HG03025 (cell line): ENCODE results near the gene PDS5A.
"Not testable (repeated sequence)": the region's sequence is repeated elsewhere in the genome, so short reads cannot be mapped to it uniquely, and the experiment has no call there.

Source experiments
- ATAC-seq: cut with Tn5 transposase; IDR thresholded peaks from one replicate; pipeline ENCODE4 v1.9.1; 2021; ENCODE audit warnings: mild to moderate bottlenecking, moderate library complexity; ENCODE audit not compliant: unreplicated experiment, low FRiP score

The PDS5A gene

GRCh38 chr4:39840027-39840426 is 137.7 kb downstream of the PDS5A start:
- ATAC-seq, result no peak

GRCh38 chr4:39838431-39838830 is 139.3 kb downstream of the PDS5A start:
- not testable (repeated sequence) for ATAC-seq

DNA sequence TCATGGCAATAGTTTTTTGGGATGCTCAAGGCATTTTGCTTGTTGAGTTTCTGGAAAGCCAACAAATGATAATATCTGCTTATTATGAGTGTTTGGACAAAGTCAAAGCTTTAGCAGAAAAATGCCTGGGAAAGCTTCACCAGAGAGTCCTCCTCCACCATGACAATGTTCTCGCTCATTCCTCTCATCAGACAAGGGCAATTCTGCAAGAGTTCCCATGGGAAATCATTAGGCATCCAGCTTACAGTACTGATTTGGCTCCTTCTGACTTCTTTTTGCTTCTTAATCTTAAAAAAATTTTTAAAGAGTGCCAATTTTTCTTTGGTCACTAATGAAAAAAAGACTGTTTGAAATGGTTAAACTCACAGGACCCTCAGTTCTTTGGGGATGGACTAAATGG is 143.4 kb downstream of the PDS5A start:
- ATAC-seq, result no peak

DNA sequence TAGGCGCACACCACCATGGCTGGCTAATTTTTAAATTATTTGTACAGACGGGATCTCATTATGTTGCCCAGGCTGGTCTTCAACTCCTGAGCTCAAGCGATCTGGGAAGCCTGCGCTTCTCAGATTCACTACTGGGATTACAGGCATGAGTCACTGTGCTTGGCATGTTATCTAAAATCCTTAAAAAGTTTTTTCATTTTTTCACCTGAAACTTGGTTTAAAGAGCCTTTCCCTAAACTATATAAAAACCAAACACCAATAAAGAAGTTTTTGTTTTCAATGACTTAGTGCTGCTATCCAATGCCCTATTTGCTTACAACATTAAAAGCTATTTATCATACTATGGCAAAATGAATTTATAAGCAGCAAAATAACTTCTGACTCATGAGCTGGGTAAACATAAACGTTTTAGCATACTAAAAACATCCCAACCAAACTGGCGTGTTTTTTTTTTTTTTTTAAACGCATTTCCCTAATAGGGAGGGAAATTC is 151.9 kb downstream of the PDS5A start:
- no peak for ATAC-seq

DNA sequence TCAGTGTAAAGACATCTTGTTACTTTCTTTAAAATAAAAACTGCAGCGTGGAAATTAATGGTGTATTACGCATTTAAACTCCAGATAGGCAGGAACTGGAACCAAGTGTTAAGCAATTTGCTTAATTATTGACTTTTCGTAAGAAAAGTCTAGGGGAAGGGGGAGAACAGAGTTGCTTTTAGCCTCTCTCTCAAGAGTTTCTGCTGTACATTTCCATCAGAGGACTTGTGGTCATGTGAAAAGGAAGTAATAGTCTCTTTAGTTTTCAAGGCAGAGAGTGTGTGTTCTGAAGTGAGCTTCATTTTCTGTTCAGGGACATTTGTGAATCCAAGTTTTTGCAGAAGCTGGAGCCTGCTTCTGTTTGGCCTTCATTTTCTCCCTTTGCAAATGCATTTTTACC is 152.6 kb downstream of the PDS5A start:
- no peak for ATAC-seq

GRCh38 chr4:39823191-39823590 is 154.5 kb downstream of the PDS5A start:
- ATAC-seq, result no peak

DNA sequence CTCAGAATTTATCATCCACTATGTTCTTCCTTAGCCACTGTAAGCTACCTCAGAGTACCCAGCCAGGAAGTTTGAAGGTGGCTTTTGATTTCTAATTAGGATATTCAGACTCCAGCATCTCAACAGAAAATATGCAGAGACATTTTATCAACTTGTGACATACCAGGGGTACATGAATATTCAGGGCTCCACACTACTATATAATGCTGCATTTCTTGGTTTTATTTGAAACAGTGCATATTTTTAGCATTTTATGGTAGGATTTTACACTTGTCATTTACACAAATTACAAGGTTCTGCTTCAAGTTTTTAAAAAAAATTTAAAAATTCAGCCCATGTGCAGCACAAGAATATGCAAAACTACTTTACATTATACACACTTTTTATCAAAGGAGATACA is 155.0 kb downstream of the PDS5A start:
- ATAC-seq, result no peak

GRCh38 chr4:39821951-39822350 is 155.8 kb downstream of the PDS5A start:
- ATAC-seq, result no peak

- ATAC-seq, result no peak
These were observed 157.5 kb downstream of the PDS5A start for GRCh38 chr4:39820186-39820585.

DNA sequence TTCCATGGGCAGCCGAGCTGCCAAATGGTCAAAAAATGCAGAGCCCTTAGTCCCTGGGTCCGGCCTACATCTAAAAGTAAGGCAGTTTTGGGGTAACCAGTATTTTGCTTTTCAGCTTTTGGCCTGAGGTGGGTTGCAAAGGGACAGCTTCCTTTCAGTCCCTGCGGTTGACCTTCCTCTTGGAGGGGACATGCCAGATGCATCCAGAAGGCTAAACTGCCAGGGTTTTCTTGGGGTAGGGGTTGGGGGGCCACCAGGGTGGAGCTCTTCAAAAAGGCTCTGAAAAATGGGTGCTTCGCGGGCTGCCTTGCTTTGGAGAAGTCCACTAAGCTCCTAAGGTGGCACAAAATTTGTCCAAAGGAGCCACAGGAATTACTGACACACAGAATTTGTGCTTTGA is 159.1 kb downstream of the PDS5A start:
- ATAC-seq, result no peak

DNA sequence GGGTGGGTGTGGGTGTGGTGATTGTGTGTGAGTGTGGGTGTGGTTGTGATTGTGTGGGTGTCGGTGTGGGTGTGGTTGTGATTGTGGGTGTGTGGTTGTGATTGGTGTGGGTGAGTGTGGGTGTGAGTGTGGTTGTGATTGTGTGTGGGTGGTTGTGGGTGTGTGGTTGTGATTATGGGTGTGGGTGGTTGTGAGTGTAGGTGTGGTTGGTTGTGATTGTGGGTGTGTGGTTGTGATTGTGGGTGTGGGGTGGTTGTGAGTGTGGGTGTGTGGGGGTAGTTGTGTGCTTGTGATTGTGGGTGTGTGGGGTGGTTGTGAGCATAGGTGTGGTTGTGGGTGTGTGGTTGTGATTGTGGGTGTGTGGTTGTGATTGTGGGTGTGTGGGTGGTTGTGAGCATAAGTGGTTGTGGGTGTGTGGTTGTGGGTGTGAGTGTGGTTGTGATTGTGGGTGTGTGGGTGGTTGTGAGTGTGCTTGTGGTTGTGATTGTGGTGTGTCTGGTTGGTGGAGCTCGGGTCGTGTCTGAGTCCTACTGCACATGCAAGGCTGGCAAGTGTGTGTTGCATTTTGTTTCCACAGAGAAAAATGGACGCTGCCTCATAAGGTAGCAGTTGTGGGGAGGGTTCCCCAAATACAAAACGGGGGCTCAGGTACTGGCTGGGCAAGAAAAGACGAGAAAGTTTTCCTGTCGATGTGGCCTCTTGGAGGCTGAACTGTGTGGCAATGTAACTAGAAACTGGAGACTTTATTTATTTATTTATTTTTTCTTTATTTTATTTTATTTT is 163.1 kb downstream of the PDS5A start:
- ATAC-seq, result no peak

- ATAC-seq, result not testable (repeated sequence)
These were observed 163.9 kb downstream of the PDS5A start for GRCh38 chr4:39813761-39814160.

DNA sequence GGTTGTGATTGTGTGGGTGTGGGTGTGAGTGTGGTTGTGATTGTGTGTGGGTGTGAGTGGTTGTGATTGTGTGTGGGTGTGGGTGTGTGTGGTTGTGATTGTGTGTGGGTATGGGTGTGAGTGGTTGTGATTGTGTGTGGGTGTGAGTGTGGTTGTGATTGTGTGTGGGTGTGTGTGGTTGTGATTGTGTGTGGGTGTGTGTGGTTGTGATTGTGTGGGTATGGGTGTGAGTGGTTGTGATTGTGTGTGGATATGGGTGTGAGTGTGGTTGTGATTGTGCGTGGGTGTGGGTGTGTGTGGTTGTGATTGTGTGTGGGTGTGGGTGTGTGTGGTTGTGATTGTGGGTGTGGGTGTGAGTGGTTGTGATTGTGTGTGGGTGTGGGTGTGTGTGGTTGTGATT is 164.7 kb downstream of the PDS5A start:
- not testable (repeated sequence) for ATAC-seq

GRCh38 chr4:39812500-39812899 is 165.2 kb downstream of the PDS5A start:
- no peak for ATAC-seq

GRCh38 chr4:39808231-39808749 is 169.4 kb downstream of the PDS5A start:
- ATAC-seq, result no peak

DNA sequence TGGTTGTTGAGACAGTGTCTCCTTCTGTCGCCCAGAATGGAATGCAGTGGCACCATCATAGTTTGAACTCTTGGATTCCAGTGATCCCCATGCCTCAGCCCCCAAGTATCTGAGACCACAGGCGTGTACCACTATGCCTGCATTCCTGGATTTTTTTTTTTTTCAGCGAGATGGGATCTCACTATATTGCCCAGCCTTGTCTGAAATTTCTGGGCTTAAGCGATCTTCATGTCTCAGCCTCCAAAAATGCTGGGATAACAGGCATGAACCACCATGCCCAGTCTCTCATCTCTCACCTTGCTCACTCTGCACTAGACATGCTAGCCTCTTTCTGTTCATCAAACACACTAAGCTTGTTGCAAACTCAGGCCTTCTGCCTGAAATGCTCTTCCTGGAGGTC is 175.7 kb downstream of the PDS5A start:
- no peak for ATAC-seq

DNA sequence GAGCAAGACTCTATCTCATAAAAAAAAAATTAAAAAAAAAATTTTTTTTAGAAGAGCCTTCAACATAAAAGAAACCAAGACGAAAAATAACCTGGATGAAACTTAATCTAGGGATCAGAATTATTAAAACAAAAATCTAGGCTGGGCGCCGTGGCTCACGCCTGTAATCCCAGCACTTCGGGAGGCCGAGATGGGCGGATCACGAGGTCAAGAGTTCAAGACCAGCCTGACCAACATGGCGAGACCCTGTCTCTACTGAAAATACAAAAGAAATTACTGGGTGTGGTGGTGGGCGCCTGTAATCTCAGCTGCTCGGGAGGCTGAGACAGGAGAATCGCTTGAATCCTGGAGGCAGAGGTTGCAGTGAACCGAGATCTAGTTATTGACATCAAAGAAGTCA is 184.7 kb downstream of the PDS5A start:
- ATAC-seq, result not testable (repeated sequence)

DNA sequence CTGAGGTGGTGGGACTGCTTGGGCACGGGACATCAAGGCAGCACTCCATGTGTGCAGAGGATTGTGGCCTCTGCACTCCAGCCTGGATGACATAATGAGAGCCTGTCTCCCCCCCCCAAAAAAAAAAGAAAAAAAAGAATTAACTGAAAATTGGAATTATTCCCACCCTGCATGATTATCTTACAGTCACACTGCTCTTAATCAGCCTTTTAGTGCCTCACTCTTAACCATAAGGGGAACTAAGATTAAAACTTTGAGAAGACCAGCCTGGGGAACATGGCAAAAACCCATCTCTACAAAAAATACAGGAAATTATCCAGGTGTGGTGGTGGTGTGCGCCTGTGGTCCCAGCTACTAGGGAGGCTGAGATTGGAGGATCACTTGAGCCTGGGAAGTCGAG is 185.2 kb downstream of the PDS5A start:
- no peak for ATAC-seq

DNA sequence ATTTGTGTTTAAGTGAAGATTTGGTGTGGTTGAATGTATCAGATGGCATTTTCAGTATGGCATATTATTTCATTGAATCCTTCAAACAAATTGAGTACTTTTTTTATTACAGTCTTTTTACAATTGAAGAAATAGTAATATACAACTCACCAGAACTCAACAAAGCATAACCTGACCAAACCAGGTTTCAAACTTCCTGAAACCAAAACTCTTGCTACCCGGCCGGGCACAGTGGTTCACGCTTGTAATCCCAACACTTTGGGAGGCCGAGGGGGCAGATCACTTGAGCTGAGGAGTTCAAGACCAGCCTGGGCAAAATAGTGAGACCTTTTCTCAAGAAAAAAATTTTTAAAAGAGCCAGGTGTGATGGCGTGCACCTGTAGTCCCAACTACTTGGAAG is 185.6 kb downstream of the PDS5A start:
- no peak for ATAC-seq

- no peak for ATAC-seq
These were observed 190.9 kb downstream of the PDS5A start for GRCh38 chr4:39786838-39787237.

DNA sequence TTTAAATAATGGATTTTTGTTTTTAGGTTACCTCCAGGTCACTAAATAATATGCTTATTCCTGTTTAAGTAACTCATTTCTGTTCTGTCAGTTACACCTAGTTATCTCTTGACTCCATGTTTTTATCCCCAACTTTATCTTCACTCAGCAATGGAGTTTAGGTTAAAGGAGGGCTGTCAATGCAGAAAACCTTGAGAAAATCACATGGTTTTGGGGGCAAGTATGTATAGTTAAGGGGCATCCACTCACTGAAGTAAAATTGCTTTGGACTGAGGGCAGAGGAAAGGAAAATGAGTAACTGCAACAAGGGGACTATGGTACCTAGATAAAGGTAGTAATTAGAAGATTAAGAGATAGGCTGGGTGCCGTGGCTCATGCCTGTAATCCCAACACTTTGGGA is 192.6 kb downstream of the PDS5A start:
- ATAC-seq, result no peak

GRCh38 chr4:39781988-39782387 is 195.7 kb downstream of the PDS5A start:
- ATAC-seq, result not testable (repeated sequence)
